ENCODE measurements around the gene TAF1. TPM values are rescaled to one million over a fixed set of nuclear protein-coding genes. Genes with fewer than 3 reads are reported as not detected.
A peak's percentile ranks its signal among the peaks of the same experiment; 100 is the strongest.
"Not testable (repeated sequence)": the region's sequence is repeated elsewhere in the genome, so short reads cannot be mapped to it uniquely, and the experiment has no call there.

TAF1 gene
- total RNA-seq, 1 experiment from 2014 or later, result 41.2 TPM

DNA sequence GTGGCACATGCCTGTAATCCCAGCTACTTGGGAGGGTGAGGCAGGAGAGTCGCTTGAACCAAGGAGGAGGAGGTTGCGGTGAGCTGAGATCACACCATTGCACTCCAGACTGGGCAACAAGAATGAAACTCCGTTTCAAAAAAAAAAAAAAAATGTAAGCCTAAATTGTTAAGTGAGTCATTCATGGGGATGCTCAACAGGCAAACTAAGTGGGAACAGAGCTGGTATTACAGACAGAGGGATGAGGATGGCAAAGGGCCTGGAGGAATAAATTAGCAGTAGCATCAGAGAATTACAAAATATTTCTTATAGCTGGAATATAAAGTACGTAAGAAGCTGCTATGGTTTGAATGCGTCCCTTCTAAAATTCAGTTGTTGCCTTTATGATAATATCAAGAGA lies 123.4 kb downstream of the TAF1 start:
- CTCF ChIA-PET, result interaction anchor here (0.7 kb wide), 1 partner anchor 181 kb away, joined by 5 read pairs; no protein-coding TSS in a partner anchor
- BruUV-seq (replicated peaks), result no TSS peak
- Mint-ChIP-seq H3K4me3 (ENCODE audit: unreplicated experiment) (no peak overlapping the region), H3K27me3 (ENCODE audit: insufficient read depth, unreplicated experiment) (no peaks in the 10 kb centered on the region), H3K36me3 (ENCODE audit: insufficient read depth, unreplicated experiment) (peaks cover 15% of the 10 kb centered on the region), H3K27ac (ENCODE audit: unreplicated experiment) (no peak overlapping the region), H3K4me1 (ENCODE audit: low read depth, unreplicated experiment) (no peaks in the 10 kb centered on the region), H3K9me3 (ENCODE audit: unreplicated experiment) (no peaks in the 10 kb centered on the region)
- H3K36me3 ChIP-seq (ENCODE audit: control insufficient read depth, insufficient read depth, low read length), result no peaks in the 10 kb centered on the region
- H3K9me3 ChIP-seq, result no peaks in the 10 kb centered on the region
- DNase-seq, result no peak
- intact Hi-C loops (cut with micrococcal nuclease; ENCODE audit: unreplicated experiment), result no loop called here
- H3K4me1 ChIP-seq, result no peaks in the 10 kb centered on the region
- no peaks in the 10 kb centered on the region for H3K27me3 ChIP-seq (replicated peaks; ENCODE audit: control insufficient read depth, insufficient read depth, low read length)
- H3K4me3 ChIP-seq (ENCODE audit: low read depth, low read length), result no peak overlapping the region
- POLR2A ChIA-PET, result no interaction called here
- TF ChIP-seq, protein P1, sequence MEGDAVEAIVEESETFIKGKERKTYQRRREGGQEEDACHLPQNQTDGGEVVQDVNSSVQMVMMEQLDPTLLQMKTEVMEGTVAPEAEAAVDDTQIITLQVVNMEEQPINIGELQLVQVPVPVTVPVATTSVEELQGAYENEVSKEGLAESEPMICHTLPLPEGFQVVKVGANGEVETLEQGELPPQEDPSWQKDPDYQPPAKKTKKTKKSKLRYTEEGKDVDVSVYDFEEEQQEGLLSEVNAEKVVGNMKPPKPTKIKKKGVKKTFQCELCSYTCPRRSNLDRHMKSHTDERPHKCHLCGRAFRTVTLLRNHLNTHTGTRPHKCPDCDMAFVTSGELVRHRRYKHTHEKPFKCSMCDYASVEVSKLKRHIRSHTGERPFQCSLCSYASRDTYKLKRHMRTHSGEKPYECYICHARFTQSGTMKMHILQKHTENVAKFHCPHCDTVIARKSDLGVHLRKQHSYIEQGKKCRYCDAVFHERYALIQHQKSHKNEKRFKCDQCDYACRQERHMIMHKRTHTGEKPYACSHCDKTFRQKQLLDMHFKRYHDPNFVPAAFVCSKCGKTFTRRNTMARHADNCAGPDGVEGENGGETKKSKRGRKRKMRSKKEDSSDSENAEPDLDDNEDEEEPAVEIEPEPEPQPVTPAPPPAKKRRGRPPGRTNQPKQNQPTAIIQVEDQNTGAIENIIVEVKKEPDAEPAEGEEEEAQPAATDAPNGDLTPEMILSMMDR (IDR thresholded peaks at IDR 0.05; ENCODE audit: insufficient read depth in 1 of 2, low read depth in 1 of 2, low read length in 1 of 2, severe bottlenecking in 1 of 2, unreplicated experiment in 1 of 2), result no peak

DNA sequence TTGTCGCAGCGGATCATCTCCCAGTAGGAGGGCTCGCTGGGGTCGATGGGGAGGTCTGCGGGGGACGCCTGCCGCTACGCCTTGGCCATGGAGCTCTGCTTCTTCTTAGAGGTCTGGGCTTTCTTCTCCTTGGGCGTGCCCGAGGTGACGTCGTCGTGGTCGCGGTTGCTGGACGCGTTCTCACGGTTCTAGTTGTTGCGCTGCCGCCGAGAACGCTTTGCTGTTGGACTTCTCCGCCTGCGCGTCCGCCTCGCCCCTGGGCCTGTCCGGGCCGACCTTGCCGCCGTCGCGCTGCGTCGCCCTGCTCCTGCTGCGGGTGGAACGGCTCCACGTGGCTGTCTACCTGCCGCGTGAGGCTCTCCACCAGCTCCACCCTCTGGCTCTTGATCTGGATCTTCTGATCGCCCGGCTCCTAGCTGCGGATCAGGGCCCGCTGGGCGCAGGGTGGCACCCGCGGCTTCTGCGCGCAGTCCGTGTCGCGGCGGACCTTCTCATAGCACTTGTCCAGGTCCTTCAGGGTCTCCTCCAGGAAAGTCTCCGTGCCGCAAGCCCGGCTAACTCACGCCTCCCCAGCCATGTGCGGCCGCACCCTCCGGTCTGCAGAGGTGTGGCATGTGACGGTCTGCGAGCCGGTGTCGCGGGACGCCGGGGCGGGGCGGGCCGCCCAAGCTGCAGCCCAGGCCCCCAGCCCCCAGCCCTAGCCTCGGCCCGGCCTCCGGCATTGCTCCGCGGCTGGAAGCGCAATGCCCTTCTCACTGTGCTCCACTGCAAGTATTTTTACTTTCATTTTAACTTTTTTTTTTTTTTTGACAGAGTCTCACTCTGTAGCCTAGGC lies 126.3 kb downstream of the TAF1 start:
- Histone ChIP-seq H3K4me1 (no peaks in the 10 kb centered on the region), H3K27me3 (replicated peaks; ENCODE audit: control insufficient read depth, insufficient read depth, low read length) (no peaks in the 10 kb centered on the region), H3K4me3 (ENCODE audit: low read depth, low read length) (peak overlapping the region; percentile 49), H3K36me3 (ENCODE audit: control insufficient read depth, insufficient read depth, low read length) (no peaks in the 10 kb centered on the region), H3K9me3 (no peaks in the 10 kb centered on the region)
- H3K27ac Mint-ChIP-seq (ENCODE audit: unreplicated experiment), result peak overlapping the region; percentile 78
- H3K27me3 Mint-ChIP-seq (ENCODE audit: insufficient read depth, unreplicated experiment), result no peaks in the 10 kb centered on the region
- peak overlapping the region; percentile 81 for H3K4me3 Mint-ChIP-seq (ENCODE audit: unreplicated experiment)
- no peaks in the 10 kb centered on the region for H3K4me1 Mint-ChIP-seq (ENCODE audit: low read depth, unreplicated experiment)
- POLR2A ChIA-PET, result no interaction called here
- peaks cover 15% of the 10 kb centered on the region for H3K36me3 Mint-ChIP-seq (ENCODE audit: insufficient read depth, unreplicated experiment)
- TF ChIP-seq, protein P1 (IDR thresholded peaks at IDR 0.05; ENCODE audit: insufficient read depth in 1 of 2, low read depth in 1 of 2, low read length in 1 of 2, severe bottlenecking in 1 of 2, unreplicated experiment in 1 of 2), result no peak
- intact Hi-C loops (cut with micrococcal nuclease; ENCODE audit: unreplicated experiment), result loop anchor here (1.0 kb wide), 1 partner anchor 40 kb away; no protein-coding TSS in a partner anchor
- H3K9me3 Mint-ChIP-seq (ENCODE audit: unreplicated experiment), result no peaks in the 10 kb centered on the region
- BruUV-seq (replicated peaks), result no TSS peak
- peak; percentile 62 to 66 for DNase-seq
- CTCF ChIA-PET, result interaction anchor here (0.8 kb wide), 1 partner anchor 63 kb away, joined by 3 read pairs; no protein-coding TSS in a partner anchor

DNA sequence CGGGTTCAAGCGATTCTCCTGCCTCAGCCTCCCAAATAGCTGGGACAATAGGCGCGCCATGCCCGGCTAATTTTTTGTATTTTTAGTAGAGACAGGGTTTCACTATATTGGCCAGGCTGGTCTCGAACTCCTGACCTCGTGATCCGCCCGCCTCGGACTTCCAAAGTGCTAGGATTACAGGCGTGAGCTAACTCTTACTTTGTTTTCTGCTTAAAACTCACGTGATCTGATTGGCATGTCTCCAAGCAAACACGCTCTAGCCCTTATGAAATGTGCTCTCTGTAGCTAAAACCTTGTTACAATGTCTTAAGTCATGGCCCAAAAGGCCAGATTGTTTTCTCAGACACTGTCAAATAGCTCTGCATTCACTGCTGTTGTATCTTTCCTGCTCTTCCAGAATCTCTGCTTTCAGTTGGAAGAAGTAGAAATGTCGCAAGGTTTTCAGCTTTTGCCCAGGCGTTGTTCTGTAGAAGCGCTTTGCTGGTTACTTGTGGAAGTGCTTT lies 127.0 kb downstream of the TAF1 start:
- Mint-ChIP-seq H3K36me3 (ENCODE audit: insufficient read depth, unreplicated experiment) (peaks cover 15% of the 10 kb centered on the region), H3K27me3 (ENCODE audit: insufficient read depth, unreplicated experiment) (no peaks in the 10 kb centered on the region), H3K4me1 (ENCODE audit: low read depth, unreplicated experiment) (no peaks in the 10 kb centered on the region), H3K27ac (ENCODE audit: unreplicated experiment) (no peak overlapping the region), H3K4me3 (ENCODE audit: unreplicated experiment) (peak overlapping the region; percentile 81), H3K9me3 (ENCODE audit: unreplicated experiment) (no peaks in the 10 kb centered on the region)
- Histone ChIP-seq H3K27me3 (replicated peaks; ENCODE audit: control insufficient read depth, insufficient read depth, low read length) (no peaks in the 10 kb centered on the region), H3K9me3 (no peaks in the 10 kb centered on the region), H3K4me3 (ENCODE audit: low read depth, low read length) (peak overlapping the region; percentile 49), H3K4me1 (no peaks in the 10 kb centered on the region), H3K36me3 (ENCODE audit: control insufficient read depth, insufficient read depth, low read length) (no peaks in the 10 kb centered on the region)
- DNase-seq, result peak in 1 of 2 experiments; percentile 4
- ChIA-PET CTCF (no interaction called here), POLR2A (no interaction called here)
- BruUV-seq (replicated peaks), result no TSS peak
- intact Hi-C loops (cut with micrococcal nuclease; ENCODE audit: unreplicated experiment), result no loop called here
- TF ChIP-seq, protein P1 (IDR thresholded peaks at IDR 0.05; ENCODE audit: insufficient read depth in 1 of 2, low read depth in 1 of 2, low read length in 1 of 2, severe bottlenecking in 1 of 2, unreplicated experiment in 1 of 2), result no peak

DNA sequence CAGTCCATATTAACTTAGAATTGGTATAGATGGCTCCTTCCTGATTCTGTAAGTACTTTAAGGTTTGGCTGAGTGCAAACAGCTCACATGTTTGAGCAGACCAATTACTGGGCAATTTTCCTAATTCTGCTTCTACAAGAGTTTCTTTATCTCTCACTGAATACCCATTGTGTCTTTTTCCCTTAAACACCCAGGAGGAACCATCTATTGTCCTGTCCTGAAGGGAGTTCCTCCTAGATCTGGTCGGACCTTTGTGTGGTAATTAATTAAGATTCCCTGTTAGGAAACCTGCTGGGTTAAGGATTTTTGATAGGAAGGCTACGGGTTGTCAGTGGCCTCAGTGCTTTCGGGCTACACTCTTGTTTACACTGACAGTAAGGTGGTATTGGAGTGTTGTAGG lies 129.8 kb downstream of the TAF1 start:
- POLR2A ChIA-PET; H3K27me3 ChIP-seq (replicated peaks; ENCODE audit: control insufficient read depth, insufficient read depth, low read length); H3K27ac Mint-ChIP-seq (ENCODE audit: unreplicated experiment); BruUV-seq (replicated peaks); H3K4me3 Mint-ChIP-seq (ENCODE audit: unreplicated experiment); H3K36me3 ChIP-seq (ENCODE audit: control insufficient read depth, insufficient read depth, low read length); H3K4me1 Mint-ChIP-seq (ENCODE audit: low read depth, unreplicated experiment); H3K36me3 Mint-ChIP-seq (ENCODE audit: insufficient read depth, unreplicated experiment); CTCF ChIA-PET; H3K4me1 ChIP-seq; intact Hi-C loops (cut with micrococcal nuclease; ENCODE audit: unreplicated experiment); H3K9me3 ChIP-seq; H3K27me3 Mint-ChIP-seq (ENCODE audit: insufficient read depth, unreplicated experiment); DNase-seq; H3K9me3 Mint-ChIP-seq (ENCODE audit: unreplicated experiment); H3K4me3 ChIP-seq (ENCODE audit: low read depth, low read length): not testable (repeated sequence)

All from Caco-2 (cell line).